Omental fat pad (tissue), 4 donors: ENCODE results near the gene SLC50A1. TPM values are rescaled to one million over a fixed set of nuclear protein-coding genes. Genes with fewer than 3 reads are reported as not detected.
A peak's percentile ranks its signal among the peaks of the same experiment; 100 is the strongest.

Experiments used
- ATAC-seq: fragments of 150-250 bp; one replicate; pipeline ENCODE4 v1.9.1; 2016; ENCODE audit warnings: mild to moderate bottlenecking, moderate library complexity; ENCODE audit not compliant: low FRiP score
- DNase-seq: peaks from one replicate; pipeline ENCODE4 v3.0.0-alpha.2; 2019; ENCODE audit warnings: low spot score
- total RNA-seq, 4 donors: library from RNA; depleted of rRNA; stranded (reverse); fragments of >200 nt; gene quantifications; one replicate each; pipeline ENCODE4 v1.1.0, GENCODE V29; 2016
- TF ChIP-seq, protein P1 (sequence below), 3 donors: fragments of 450-650 bp; IDR thresholded peaks; one replicate each; pipeline ENCODE4 v1.5.1; 2016 to 2017; ENCODE audit warnings: antibody characterized with exemption in 3 of 3, mild to moderate bottlenecking in 3 of 3, moderate library complexity in 2 of 3

The SLC50A1 gene
- total RNA-seq, 4 donors from 2014 or later = 26.8 to 40.6 (median 27.5) TPM

DNA sequence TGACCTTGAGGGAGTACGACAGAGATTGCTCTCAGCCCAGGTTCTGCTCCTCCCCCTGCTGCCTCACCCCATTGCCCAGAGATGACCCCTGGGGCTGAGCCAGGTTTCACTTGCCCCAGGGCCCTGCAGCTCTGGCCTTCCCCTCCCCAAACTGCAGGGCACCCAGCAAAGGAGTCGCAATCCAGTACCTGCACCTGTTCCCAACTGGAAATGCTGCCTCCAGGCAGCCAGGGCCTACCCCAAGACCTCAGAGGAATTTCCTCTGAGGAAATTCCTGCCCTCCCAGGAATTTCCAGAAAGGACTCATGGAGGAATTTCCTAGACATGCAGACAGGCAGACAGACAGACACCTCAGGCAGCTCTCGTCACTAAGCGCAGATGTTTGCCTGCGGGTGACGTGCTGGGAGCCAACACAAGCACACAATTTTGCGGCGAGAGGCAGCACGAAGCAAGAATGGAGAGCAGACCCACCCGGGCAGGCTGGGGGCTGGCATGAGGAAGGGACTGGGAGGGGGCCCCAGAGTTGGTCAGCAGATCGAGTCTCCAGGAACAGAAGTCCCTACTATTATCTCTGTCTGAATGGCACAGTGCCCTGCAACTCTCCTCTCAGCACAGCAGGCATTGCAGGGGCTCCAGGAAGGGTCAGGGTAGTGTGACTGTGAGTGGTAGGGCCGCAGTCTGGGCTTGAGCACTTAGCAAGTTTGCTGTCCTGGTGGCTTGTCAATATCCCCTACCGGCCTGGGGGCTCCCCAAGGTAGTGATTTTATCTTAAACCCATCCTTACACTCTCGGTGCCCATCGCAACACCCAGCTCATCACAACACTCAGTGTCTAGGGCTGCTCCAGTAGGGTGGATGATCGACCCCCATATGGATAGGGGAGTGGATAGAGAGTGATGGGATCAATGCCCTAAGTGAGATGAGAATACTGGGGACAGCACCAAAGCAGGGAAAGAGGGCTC is 10.9 kb upstream of the SLC50A1 start:
- TF ChIP-seq, protein P1, sequence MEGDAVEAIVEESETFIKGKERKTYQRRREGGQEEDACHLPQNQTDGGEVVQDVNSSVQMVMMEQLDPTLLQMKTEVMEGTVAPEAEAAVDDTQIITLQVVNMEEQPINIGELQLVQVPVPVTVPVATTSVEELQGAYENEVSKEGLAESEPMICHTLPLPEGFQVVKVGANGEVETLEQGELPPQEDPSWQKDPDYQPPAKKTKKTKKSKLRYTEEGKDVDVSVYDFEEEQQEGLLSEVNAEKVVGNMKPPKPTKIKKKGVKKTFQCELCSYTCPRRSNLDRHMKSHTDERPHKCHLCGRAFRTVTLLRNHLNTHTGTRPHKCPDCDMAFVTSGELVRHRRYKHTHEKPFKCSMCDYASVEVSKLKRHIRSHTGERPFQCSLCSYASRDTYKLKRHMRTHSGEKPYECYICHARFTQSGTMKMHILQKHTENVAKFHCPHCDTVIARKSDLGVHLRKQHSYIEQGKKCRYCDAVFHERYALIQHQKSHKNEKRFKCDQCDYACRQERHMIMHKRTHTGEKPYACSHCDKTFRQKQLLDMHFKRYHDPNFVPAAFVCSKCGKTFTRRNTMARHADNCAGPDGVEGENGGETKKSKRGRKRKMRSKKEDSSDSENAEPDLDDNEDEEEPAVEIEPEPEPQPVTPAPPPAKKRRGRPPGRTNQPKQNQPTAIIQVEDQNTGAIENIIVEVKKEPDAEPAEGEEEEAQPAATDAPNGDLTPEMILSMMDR (IDR thresholded peaks at IDR 0.05) = no peak
- ATAC-seq (no peak), DNase-seq (no peak)

DNA sequence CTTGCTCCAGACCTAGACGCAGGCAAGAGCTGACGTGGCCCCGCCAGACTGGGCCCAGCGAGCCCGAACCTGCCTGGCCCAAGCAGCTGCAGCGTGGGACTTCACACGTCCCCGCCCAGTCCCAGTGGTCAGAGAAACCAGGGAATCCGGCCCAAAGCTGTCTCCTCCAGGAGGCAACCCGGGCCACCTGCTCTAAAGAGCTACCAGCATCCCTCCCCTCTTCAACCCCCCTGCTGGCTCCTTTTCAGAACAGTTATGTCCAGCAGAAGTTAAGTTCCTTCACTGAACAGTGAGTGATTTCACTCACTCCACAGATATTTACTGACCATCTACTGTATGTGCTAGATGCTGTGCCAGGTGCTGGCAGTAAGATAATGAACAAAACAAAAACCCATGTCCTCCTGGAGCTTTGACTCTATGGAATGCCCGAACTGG is 10.1 kb upstream of the SLC50A1 start:
- DNase-seq (no peak), ATAC-seq (no peak)
- TF ChIP-seq, protein P1 (IDR thresholded peaks at IDR 0.05) = no peak

DNA sequence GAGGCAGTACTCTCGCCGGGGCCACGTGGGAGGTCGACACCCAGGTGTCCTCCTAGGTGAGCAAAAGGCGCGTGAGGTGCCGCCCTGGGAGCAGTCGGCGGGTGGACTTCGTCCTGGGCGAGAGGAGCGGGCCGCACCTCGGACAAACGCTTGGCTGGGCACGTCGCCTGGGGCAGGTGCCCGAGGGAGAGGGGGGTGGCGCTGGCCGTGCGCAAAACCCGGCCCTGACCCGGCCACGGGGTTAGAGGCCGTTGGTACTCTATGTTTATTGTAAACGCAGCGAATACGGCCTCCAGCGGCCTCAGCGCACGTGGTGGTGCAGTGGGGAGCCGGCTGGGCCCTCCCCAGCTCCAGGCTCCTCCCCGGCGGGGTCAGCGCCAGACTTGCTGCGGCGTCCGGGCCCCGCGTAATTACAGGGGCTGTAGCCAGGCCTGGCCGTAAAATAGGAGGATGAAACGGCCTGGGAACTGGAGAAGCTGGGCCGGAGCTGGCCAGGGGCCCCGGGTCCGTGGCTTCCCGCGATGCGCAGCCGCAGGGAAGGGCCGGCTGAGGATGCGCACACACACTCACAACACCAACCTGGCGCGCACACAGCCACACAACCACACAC is 9.6 kb upstream of the SLC50A1 start:
- DNase-seq (no peak), ATAC-seq (no peak)
- TF ChIP-seq, protein P1 (IDR thresholded peaks at IDR 0.05) = no peak

DNA sequence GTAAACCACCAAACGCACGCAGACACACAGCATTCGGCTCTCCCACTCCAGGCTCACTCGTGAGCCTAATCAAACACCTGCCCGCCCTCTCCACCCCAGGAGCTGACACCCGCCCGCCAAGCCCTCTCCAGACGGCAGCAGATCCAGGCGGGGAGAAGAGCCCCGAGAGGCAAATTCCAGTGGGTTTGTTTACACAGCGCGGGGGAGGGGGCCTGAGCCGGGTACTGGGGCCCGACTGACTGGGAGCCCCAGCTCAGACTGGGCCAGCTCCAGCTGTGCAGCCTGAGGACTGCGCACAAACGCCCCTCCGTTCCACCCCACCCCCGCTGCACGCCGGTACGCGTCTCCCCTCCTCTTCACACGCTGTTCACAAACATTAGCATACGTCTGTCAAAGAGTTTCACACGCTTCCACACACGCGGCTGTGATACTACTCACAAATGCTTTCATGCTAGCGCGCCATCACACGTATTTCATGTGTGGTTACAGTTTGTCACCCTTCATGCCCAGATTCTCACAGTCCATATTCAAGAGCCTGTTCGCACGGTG is 9.0 kb upstream of the SLC50A1 start:
- TF ChIP-seq, protein P1 (IDR thresholded peaks at IDR 0.05) = no peak
- DNase-seq (no peak), ATAC-seq (no peak)

DNA sequence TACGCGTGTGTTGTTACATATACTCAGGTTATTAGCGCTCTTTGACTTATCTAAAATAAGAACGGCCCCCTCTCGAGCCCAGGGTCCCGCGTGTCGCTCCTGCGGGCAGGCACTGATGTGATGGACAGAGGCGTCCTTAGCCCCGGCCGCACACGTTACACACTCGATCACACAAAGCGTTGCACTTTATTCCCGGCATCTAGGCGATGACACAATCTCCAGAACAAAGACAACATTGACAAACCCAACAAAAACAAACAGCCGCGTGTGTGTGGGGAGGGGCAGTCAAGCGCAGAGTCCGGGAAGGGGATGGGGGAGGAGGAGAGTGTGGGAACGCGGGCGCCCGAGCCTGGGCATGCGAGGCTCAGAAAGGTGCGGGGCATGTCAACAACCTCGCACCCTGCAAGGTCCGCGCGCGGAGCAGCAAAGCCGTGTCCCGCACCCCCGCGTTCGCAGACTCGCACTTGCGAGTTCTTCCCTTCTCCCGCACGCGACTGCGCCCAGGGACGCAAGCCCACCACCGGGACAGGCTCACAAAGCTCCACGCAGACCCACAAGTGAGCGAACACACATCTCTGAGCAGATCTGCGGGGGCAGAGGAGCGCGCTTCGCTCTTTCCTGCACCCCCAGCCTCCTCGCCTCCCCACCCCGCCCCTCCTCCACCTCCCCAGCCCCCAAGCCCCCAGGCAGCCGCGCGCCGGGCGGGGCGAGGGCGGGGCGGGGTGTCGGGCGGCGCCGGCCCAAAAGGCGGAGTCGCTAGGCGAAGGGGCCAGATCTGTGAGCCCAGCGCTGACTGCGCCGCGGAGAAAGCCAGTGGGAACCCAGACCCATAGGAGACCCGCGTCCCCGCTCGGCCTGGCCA is 8.3 kb upstream of the SLC50A1 start, which contains the start of gene EFNA1:
EFNA1 (plus strand) TSS at position 772 of the 862 bp plus-strand sequence. CDS start 102 bp downstream, outside the sequence.
- ATAC-seq (peak; percentile 56), DNase-seq (no peak)
- TF ChIP-seq, protein P1 (IDR thresholded peaks at IDR 0.05) = no peak

DNA sequence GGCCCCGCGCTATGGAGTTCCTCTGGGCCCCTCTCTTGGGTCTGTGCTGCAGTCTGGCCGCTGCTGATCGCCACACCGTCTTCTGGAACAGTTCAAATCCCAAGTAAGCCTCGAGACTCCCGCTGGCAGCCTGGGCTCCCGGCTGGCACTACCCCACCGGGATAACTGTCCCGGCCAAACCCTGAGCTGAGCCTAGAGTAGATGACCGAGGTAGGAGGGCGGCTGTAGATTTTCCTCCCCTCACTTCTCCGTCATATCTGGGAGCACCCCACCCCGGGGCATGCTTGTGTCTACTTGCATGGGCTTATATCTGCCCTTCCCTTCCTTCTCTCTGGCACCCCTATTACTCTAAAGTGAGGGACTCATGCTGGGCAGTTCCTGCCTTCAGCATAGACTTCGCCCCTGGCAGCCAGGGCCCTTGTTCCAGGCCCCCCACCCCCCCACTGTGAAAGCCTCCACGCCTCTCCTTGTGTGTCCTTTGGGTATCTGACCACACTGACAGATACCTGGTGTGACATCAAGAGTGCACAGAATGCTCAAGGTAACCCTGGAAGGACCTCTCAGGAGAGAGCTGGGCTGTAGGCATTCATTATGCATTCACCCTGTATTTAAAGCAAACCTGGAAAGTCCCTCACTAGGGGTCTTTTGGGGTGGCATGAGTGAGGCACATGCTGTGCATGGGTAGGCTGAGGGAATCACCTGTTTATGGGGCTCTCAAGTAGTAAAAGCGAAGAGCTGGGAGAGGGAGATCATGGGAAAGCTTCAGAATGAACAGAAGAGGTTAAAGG is 7.5 kb upstream of the SLC50A1 start:
- TF ChIP-seq, protein P1 (IDR thresholded peaks at IDR 0.05) = no peak
- no peak for DNase-seq
- no peak for ATAC-seq
